Subcutaneous adipose tissue (tissue), 4 donors: ENCODE results near the gene MYADML2. TPM values are rescaled to one million over a fixed set of nuclear protein-coding genes. Genes with fewer than 3 reads are reported as not detected.

ENCODE experiments used
- total RNA-seq, 4 donors: library from RNA; depleted of rRNA; stranded (reverse); fragments of >200 nt; gene quantifications; one replicate each; pipeline ENCODE4 v1.1.0, GENCODE V29; 2016
- TF ChIP-seq, protein P1 (sequence below): fragments of 450-650 bp; IDR thresholded peaks from one replicate; pipeline ENCODE4 v1.5.1; 2016; ENCODE audit warnings: low read depth, mild to moderate bottlenecking, control low read depth, antibody characterized with exemption, moderate library complexity

The MYADML2 gene
- total RNA-seq, 4 donors from 2014 or later, result not detected

DNA sequence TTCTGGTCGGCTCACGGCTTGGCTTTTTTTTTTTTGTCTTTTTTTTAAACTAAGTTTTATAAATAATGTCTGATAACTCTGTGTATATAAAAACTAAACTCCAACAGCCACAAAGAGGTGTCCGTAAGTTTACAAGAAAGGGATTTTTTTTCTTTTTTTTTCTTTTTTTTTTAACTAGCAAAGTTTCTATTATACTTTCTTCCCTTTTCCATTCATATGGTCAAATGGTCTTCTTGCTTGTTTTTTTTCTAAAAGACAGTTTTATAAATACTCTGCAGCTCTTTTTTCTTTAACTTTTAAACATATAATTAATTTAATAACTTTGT is 25.5 kb downstream of the MYADML2 start:
- TF ChIP-seq, protein P1, sequence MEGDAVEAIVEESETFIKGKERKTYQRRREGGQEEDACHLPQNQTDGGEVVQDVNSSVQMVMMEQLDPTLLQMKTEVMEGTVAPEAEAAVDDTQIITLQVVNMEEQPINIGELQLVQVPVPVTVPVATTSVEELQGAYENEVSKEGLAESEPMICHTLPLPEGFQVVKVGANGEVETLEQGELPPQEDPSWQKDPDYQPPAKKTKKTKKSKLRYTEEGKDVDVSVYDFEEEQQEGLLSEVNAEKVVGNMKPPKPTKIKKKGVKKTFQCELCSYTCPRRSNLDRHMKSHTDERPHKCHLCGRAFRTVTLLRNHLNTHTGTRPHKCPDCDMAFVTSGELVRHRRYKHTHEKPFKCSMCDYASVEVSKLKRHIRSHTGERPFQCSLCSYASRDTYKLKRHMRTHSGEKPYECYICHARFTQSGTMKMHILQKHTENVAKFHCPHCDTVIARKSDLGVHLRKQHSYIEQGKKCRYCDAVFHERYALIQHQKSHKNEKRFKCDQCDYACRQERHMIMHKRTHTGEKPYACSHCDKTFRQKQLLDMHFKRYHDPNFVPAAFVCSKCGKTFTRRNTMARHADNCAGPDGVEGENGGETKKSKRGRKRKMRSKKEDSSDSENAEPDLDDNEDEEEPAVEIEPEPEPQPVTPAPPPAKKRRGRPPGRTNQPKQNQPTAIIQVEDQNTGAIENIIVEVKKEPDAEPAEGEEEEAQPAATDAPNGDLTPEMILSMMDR, result no peak

DNA sequence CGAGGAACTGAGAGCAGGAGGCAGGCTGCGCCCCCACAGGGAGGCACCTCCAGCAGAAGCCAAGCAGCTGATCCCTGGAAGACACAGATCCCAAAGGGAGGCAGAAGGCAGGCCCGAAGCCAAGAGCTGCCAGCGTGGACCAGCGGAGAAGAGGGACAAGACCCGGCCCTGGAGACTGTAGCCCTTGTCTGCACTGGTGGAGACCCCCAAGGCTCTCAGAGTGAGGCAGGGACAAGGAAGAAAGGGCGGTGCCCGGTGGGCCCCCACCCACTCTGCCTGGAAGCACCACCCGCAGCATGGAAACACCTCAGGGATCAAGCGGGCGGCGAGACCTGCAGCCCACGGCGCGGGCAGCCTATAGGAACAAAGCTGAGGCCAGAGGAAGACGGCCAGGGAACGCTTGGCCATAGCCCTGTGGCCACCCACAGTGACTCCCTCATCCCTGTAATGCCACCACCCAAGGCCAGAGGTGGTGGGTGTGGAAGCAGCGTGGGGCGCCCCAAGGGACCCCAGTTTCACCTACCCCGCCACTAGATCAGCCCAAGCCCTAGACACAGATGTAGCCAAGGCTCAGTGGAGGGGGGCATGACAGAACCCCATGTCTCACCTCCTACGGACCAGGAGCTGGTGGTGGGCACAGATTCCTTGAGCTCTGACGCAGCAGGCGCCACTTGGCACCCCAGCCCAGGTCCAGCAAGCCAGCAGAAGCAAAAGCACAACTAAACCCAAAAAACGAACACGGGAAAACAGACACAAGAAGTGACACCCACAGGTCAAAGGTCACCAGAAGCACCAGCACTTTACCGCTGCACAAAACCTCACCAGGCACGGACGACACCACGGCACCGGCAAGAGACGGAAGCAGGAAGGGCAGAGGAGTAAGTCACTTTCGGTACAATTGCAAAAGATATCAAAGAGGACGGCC is 26.2 kb downstream of the MYADML2 start:
- TF ChIP-seq, protein P1, result no peak

DNA sequence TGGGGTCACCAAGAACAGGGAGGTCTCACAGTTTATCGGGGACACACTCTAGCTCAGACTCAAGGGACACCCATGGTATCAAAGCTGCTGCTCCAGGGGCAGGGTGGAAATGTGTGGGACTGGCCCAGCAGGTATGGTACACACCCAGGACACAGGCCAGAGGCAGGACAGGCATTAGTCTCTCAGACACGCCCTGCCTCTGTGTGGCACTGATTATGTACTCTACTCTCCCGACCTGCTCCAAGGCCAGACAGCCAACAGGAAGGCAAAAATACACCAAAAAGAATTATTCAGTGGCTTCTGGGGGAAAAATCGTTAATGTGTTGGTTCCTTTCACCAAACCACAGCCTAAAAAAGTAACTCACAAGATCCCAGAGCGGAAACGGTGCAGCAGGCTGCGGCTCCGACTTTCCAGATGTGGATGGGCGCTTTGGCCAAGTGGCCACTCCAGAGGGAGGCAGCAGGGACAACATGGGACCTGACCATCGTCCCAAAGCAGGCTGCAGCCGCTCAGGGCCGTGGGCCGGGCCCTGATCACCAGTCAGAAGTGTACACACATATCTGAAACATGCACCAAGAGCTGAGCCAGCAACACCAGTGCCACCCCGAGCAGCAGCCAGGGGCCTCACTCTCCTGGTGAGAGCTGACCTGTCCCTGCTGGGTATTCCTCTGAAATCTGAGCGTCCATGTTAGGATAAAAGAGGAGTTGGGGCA is 28.0 kb downstream of the MYADML2 start:
- TF ChIP-seq, protein P1, result no peak

DNA sequence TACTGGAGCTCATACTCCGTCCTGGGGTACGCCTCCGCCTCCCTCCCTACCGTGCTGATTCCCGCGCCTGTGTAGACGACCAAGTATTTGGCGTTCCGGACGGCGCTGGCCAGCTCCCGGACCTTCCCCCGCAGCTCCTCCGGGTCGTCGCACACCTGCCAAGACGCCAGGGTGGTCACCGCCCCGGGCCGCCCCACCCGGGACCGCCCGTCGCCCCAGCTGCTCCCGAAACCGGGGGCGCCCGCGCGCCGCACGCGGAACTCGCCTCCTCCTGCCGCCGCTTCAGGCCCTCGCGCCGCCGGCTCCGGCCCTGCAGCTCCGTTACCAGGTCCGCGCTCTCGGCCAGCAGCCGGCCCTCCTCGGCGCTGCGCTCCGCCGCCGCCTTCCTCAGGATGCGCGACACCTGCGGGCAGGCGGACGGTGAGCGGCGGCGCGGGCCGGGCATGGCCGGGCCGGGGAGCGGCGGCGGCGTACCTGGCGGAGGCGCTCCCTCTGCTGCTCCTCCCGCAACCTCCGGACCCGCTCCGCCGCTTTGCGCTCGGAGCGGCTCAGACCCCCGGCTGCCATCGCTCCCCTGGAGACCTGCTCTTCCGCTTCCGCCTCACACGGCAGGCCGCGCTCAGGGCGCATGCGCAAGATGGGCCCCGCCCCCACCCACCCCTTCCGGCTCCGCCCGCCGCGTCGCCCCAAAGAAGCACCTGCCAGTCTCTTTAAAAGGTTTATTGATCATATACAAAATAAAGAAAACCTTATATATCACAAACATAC is 29.3 kb downstream of the MYADML2 start, which contains the start of gene SIRT7:
Gene SIRT7 (minus strand): TSS at position 612 of the 768 bp plus-strand sequence. CDS start 45 bp downstream, at position 567.
- TF ChIP-seq, protein P1, result no peak

DNA sequence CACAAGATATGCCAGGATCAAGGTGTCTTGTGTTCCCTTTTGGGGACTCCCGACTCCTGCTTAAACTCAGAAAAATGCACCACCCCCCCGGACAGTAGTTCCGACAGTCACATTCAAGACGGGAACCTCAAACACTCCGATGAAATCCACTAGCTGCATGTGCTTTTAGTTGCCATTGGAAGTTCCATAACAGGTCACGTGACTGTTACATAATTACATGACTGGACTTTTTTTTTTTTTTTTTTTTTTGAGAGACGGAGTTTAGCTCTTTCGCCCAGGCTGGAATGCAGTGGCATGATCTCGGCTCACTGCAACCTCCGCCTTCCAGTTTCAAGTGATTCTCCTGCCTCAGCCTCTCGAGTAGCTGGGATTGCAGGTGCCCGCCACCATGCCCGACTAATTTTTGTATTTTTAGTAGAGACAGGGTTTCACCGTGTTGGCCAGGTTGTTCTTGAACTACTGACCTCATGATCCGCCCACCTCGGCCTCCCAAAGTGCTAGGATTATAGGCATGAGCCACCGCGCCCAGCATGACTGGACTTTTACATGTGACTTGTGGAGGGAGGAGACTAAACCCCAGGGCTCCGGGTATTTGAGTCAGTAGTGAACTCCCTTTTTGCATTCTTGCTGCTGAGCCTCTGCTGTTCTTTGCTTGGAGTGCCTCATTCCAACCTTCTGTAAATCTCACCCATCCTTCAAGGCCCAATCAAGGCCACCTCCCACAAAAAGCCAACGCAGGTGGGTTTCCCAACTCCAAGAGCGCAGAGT is 30.6 kb downstream of the MYADML2 start:
- TF ChIP-seq, protein P1, result no peak

DNA sequence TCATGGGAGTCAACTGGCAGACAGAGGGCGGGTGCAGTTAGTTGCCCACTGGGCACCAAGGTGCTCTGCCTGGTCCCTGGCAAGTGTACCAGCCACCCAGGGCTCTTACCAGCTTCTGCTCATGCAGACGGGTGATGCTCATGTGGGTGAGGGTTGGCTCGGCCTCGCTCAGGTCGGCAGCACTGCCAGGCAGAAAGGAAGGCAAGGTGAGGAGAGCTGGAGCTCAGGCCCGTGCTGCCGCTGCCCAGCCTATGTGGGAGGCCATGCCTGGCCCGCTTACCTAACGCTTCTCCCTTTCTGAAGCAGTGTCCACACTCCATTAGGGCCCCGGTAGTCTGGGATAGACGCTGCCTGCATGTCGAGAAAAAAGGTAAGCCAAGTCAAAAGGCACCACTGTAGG is 31.7 kb downstream of the MYADML2 start:
- TF ChIP-seq, protein P1, result no peak
